Stimulated activated CD4-positive, alpha-beta T cell treated with anti-CD3 and anti-CD28 coated beads, TNF-alpha, amount 100 ng/mL, for 24 hours (primary cell): Measurements from ENCODE around the gene UBE2Q1.

Source experiments
- DNase-seq, 3 experiments: peaks; one replicate each; pipeline ENCODE4 v3.0.0-alpha.2; 2020; ENCODE audit warnings: low read depth in 3 of 3

UBE2Q1 gene

GRCh38 chr1:154503898-154504297 lies 54.6 kb downstream of the UBE2Q1 start:
- DNase-seq, result no peak

GRCh38 chr1:154502744-154503115 lies 55.7 kb downstream of the UBE2Q1 start:
- DNase-seq, result no peak

- no peak for DNase-seq
Measured at GRCh38 chr1:154502066-154502743, 56.3 kb downstream of the UBE2Q1 start, which contains the start of the genes SHE and TDRD10. TSS of gene SHE (minus strand) at chr1:154502412. CDS start at chr1:154502026, 386 bp downstream. TSS of gene TDRD10 (plus strand) at chr1:154502219. CDS start at chr1:154506904, 4,685 bp downstream.

- no peak for DNase-seq
Measured at GRCh38 chr1:154501423-154502065, 56.9 kb downstream of the UBE2Q1 start.

- no peak for DNase-seq
Measured at GRCh38 chr1:154500533-154500932, 57.9 kb downstream of the UBE2Q1 start.

- no peak for DNase-seq
Measured at GRCh38 chr1:154499446-154499845, 59.0 kb downstream of the UBE2Q1 start.
